Thyroid gland (tissue), 4 donors: ENCODE data around the gene NT5C2.

Experiments used
- POLR2A ChIP-seq, 2 donors: fragments of 450-650 bp; IDR thresholded peaks; one replicate each; pipeline ENCODE4 v1.6.1; 2017; ENCODE audit warnings: antibody characterized with exemption in 2 of 2, mild to moderate bottlenecking in 2 of 2, moderate library complexity in 1 of 2
- TF ChIP-seq, protein P1 (sequence below), 6 experiments: fragments of 200-600 bp in 3 of 6; fragments of 450-650 bp in 3 of 6; sonication (generic) in 3 of 6; IDR thresholded peaks; one replicate each; pipeline ENCODE4 v1.5.1; 2016 to 2019; ENCODE audit warnings: antibody characterized with exemption in 6 of 6, mild to moderate bottlenecking in 2 of 6, inconsistent platforms in 1 of 6, moderate library complexity in 1 of 6

DNA sequence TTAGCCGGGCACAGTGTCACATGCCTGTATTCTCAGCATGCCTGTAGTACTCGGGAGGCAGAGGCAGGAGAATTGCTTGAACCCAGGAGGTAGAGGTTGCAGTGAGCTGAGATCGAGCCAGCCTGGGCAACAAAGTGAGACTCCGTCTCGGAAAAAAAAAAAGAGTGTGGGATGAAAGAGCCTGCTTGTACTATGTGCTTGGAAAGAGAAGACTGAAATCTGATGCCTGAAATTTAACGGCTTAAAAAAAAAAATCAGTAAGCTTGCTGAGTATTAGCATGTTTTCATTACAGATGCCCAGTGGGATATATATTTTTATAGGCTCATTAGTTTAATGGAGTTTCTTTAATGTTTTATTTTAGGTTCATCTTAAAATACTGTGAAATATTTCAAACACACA, 4.2 kb downstream of the NT5C2 start:
- TF ChIP-seq, protein P1, sequence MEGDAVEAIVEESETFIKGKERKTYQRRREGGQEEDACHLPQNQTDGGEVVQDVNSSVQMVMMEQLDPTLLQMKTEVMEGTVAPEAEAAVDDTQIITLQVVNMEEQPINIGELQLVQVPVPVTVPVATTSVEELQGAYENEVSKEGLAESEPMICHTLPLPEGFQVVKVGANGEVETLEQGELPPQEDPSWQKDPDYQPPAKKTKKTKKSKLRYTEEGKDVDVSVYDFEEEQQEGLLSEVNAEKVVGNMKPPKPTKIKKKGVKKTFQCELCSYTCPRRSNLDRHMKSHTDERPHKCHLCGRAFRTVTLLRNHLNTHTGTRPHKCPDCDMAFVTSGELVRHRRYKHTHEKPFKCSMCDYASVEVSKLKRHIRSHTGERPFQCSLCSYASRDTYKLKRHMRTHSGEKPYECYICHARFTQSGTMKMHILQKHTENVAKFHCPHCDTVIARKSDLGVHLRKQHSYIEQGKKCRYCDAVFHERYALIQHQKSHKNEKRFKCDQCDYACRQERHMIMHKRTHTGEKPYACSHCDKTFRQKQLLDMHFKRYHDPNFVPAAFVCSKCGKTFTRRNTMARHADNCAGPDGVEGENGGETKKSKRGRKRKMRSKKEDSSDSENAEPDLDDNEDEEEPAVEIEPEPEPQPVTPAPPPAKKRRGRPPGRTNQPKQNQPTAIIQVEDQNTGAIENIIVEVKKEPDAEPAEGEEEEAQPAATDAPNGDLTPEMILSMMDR (IDR thresholded peaks at IDR 0.05), result no peak
- no peak for TF ChIP-seq POLR2A (IDR thresholded peaks at IDR 0.05)
